Gastrocnemius medialis (tissue), 4 donors: ENCODE results near the gene PSAT1. TPM values are rescaled to one million over a fixed set of nuclear protein-coding genes. Genes with fewer than 3 reads are reported as not detected.

Source experiments
- ATAC-seq, 2 donors: fragments of 150-250 bp; one replicate each; pipeline ENCODE4 v1.9.1; 2016
- DNase-seq, 2 donors: peaks; one replicate each; pipeline ENCODE4 v3.0.0-alpha.2; 2019
- H3K27ac ChIP-seq, 4 donors: fragments of 200-600 bp; sonication (generic); 1 replicate in 1 of 4; 2 replicates in 3 of 4; pipeline ENCODE4 v1.5.1; 2016 to 2018; ENCODE audit warnings: mild to moderate bottlenecking in 2 of 4, moderate library complexity in 1 of 4
- H3K27me3 ChIP-seq, 3 donors: fragments of 200-600 bp; sonication (generic) in 2 of 3; 1 replicate in 1 of 3; 2 replicates in 2 of 3; pipeline versions ENCODE4 v1.5.1 to v1.6.0; 2016 to 2019; ENCODE audit warnings: mild to moderate bottlenecking in 1 of 3, moderate library complexity in 1 of 3
- H3K36me3 ChIP-seq, 2 donors: fragments of 200-600 bp; sonication (generic) in 1 of 2; one replicate each; pipeline ENCODE4 v1.5.1; 2017 to 2018
- H3K4me1 ChIP-seq, 2 donors: fragments of 200-600 bp; sonication (generic) in 1 of 2; one replicate each; pipeline ENCODE4 v1.5.1; 2016 to 2017; ENCODE audit warnings: mild to moderate bottlenecking in 2 of 2
- H3K4me3 ChIP-seq, 4 donors: fragments of 200-600 bp; sonication (generic) in 3 of 4; 1 replicate in 1 of 4; 2 replicates in 3 of 4; pipeline ENCODE4 v1.5.1; 2016 to 2019; ENCODE audit warnings: mild to moderate bottlenecking in 2 of 4
- H3K9me3 ChIP-seq, 3 donors: fragments of 200-600 bp; sonication (generic) in 2 of 3; 1 replicate in 1 of 3; 2 replicates in 2 of 3; pipeline ENCODE4 v1.5.1; 2016 to 2019
- POLR2A ChIP-seq, 2 donors: fragments of 450-650 bp; IDR thresholded peaks; one replicate each; pipeline ENCODE4 v1.6.1; 2017; ENCODE audit warnings: antibody characterized with exemption in 2 of 2, mild to moderate bottlenecking in 2 of 2, moderate library complexity in 2 of 2
- in situ Hi-C, 4 donors: fragments of 200-750 bp; cut with MboI; loops; one replicate each; pipeline versions ENCODE4 v1.15.0 to v1.8.0; 2017; ENCODE audit warnings: low sequenced_read_pairs in 4 of 4
- intact Hi-C: fragments of 100-400 bp; cut with DNase I; formaldehyde crosslinking; loops from one replicate; pipeline ENCODE4 v1.15.1; 2023; ENCODE audit warnings: low total_unique reads
- total RNA-seq, 4 donors: library from RNA; depleted of rRNA; stranded (reverse); fragments of >200 nt; gene quantifications; one replicate each; pipeline versions ENCODE4 v1.1.0 to v1.2.3, GENCODE V29; 2016
- TF ChIP-seq, protein P1 (sequence below), 5 experiments: fragments of 450-650 bp in 3 of 5; fragments of 200-600 bp in 2 of 5; sonication (generic) in 2 of 5; IDR thresholded peaks in 4 of 5; conservative IDR thresholded peaks in 1 of 5; 1 replicate in 4 of 5; 2 replicates in 1 of 5; pipeline ENCODE4 v1.5.1; 2016 to 2019; ENCODE audit warnings: antibody characterized with exemption in 5 of 5, mild to moderate bottlenecking in 3 of 5, moderate library complexity in 3 of 5

Gene PSAT1
- total RNA-seq, 4 donors from 2014 or later, result 0.33 to 0.52 TPM; not detected in 2

DNA sequence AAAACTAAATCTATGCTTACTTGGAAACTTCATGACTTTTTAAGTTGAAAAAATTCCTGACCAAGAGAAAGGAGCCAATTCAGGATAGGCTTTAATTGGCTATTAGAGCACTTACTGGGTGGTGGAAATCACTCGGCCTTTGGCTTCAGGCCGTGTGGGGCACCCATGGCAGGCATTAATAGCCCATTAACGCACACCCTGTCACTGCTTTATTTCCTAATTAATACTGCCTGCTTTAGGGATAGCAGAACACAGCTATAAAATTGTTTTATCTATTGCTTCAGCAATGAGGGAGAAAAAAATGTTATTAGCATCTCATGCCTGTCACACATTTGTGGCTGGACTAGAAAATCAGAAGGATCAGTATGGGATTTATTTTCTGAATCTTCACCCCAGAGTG is 58.1 kb downstream of the PSAT1 start:
- Histone ChIP-seq H3K4me1 (no peaks in the 10 kb centered on the region), H3K4me3 (no peak overlapping the region), H3K27ac (no peak overlapping the region), H3K9me3 (no peaks in the 10 kb centered on the region), H3K36me3 (no peaks in the 10 kb centered on the region), H3K27me3 (no peaks in the 10 kb centered on the region)
- TF ChIP-seq, protein P1, sequence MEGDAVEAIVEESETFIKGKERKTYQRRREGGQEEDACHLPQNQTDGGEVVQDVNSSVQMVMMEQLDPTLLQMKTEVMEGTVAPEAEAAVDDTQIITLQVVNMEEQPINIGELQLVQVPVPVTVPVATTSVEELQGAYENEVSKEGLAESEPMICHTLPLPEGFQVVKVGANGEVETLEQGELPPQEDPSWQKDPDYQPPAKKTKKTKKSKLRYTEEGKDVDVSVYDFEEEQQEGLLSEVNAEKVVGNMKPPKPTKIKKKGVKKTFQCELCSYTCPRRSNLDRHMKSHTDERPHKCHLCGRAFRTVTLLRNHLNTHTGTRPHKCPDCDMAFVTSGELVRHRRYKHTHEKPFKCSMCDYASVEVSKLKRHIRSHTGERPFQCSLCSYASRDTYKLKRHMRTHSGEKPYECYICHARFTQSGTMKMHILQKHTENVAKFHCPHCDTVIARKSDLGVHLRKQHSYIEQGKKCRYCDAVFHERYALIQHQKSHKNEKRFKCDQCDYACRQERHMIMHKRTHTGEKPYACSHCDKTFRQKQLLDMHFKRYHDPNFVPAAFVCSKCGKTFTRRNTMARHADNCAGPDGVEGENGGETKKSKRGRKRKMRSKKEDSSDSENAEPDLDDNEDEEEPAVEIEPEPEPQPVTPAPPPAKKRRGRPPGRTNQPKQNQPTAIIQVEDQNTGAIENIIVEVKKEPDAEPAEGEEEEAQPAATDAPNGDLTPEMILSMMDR (IDR thresholded peaks at IDR 0.05 in 4 of 5, conservative IDR thresholded peaks at IDR 0.05 in 1 of 5), result no peak
- TF ChIP-seq POLR2A (IDR thresholded peaks at IDR 0.05), result no peak
- intact Hi-C loops (no loop called here), in situ Hi-C loops (no loop called here)
- ATAC-seq (no peak), DNase-seq (no peak)

DNA sequence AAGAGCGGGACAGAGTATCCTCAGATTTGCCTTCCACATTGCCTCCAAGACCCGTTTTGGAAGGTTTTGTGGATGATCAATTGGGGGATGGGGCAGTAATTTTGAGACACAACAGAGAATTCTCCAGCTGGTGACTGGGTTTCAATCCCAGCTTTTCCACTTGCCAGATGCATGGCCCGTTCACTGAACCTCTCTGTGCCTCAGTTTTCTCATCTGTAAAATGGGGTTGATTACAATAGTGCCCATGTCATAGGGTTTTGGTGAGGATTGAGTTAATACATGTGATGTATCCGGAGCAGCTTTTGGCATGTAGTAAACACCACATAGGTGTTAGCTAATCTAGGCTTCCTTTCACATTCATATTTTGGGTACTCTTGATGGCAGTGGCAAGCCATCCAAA is 59.7 kb downstream of the PSAT1 start:
- Histone ChIP-seq H3K36me3 (no peaks in the 10 kb centered on the region), H3K27ac (no peak overlapping the region), H3K4me1 (no peaks in the 10 kb centered on the region), H3K9me3 (no peaks in the 10 kb centered on the region), H3K27me3 (no peaks in the 10 kb centered on the region), H3K4me3 (no peak overlapping the region)
- TF ChIP-seq, protein P1 (IDR thresholded peaks at IDR 0.05 in 4 of 5, conservative IDR thresholded peaks at IDR 0.05 in 1 of 5), result no peak
- TF ChIP-seq POLR2A (IDR thresholded peaks at IDR 0.05), result no peak
- ATAC-seq, result no peak
- no peak for DNase-seq
- in situ Hi-C loops (no loop called here), intact Hi-C loops (no loop called here)

DNA sequence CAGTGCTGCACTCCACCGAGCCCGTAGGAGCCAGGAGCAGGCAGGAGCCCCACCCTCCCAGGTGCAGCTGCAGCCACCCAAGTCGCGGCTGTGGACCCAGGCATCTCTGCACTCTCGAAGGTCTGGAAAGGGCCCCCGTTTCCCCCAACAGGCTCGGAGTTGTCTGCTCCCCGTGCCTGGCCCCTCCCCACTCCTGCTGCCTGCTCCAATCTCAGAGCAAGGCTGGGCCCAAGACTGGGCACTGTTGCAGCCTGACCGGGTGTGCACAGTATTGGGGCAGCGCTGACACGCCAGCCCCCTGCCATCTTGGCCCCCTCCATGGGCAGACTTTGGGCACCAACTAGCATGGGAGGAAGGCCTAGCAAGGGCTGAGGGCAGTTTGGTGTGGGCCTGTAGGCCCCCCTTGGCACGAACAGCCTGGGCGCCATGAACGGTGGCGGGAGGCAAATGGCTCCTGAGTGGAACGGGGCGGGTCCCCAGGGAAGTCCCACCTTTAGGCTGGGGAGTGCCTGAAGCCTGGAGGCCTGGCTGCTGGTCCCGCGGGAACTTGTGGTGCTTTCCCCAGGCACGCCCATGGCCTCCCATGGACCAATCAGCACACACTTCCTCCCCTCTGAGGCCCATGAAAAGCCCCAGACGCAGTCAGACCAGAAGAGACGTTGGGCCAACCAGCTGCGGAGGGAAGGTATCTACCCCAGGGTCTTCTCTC is 60.4 kb downstream of the PSAT1 start:
- no peak for DNase-seq
- Histone ChIP-seq H3K27me3 (no peaks in the 10 kb centered on the region), H3K4me1 (no peaks in the 10 kb centered on the region), H3K27ac (no peak overlapping the region), H3K36me3 (no peaks in the 10 kb centered on the region), H3K4me3 (no peak overlapping the region), H3K9me3 (no peaks in the 10 kb centered on the region)
- intact Hi-C loops, result no loop called here
- no peak for TF ChIP-seq POLR2A (IDR thresholded peaks at IDR 0.05)
- TF ChIP-seq, protein P1 (IDR thresholded peaks at IDR 0.05 in 4 of 5, conservative IDR thresholded peaks at IDR 0.05 in 1 of 5), result no peak
- ATAC-seq, result no peak
- in situ Hi-C loops, result no loop called here

DNA sequence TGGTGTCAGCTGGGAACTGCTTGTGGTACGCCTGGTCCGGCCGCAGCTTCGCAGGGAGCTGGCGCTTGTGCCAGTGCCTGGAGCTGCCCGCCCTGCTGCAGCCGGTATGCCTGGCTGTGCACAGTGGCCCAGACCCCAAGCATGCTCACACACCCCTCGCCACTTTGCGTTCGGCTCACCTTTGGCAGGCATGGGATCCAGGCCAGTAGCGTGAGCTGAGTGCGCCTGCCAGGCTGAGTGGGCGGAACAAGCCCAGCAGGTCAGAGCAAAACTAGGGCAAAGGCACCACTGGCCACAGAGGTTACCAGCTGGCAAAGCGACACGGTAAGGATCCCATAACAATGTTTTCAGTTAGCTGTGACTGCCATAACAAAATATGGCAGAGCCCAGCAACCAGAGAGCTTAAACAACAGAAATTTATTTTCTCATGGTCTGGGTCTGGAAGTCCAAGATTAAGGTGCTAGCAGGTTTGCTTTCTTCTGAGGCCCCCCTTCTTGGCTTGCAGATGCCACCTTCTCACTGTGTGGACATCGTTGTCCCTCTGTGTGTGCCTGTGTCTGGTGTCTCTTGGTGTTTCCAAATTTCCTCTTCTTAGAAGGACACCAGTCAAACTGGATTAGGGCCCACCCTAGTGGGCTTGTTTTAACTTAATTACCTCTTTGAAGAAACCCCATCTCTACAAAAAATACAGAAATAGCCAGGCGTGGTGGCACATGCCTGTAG is 61.6 kb downstream of the PSAT1 start:
- Histone ChIP-seq H3K27ac (no peak overlapping the region), H3K4me1 (no peaks in the 10 kb centered on the region), H3K36me3 (no peaks in the 10 kb centered on the region), H3K27me3 (no peaks in the 10 kb centered on the region), H3K4me3 (no peak overlapping the region), H3K9me3 (no peaks in the 10 kb centered on the region)
- no peak for ATAC-seq
- DNase-seq, result no peak
- in situ Hi-C loops (no loop called here), intact Hi-C loops (no loop called here)
- TF ChIP-seq, protein P1 (IDR thresholded peaks at IDR 0.05 in 4 of 5, conservative IDR thresholded peaks at IDR 0.05 in 1 of 5), result no peak
- no peak for TF ChIP-seq POLR2A (IDR thresholded peaks at IDR 0.05)
